WI38 (cell line): Measurements from ENCODE around the gene NXNL2.

Experiments
- H3K4me3 ChIP-seq: 2 replicates; pipeline ENCODE4 v1.5.1; 2011; ENCODE audit warnings: low read depth, mild to moderate bottlenecking, control low read depth, low read length
- CTCF ChIP-seq: IDR thresholded peaks from 2 replicates; pipeline ENCODE4 v1.5.1; 2012; ENCODE audit warnings: low read depth, mild to moderate bottlenecking, control low read depth, low read length

Gene NXNL2

GRCh38 chr9:88579050-88579715 lies 44.2 kb downstream of the NXNL2 start:
- no peak overlapping the region for H3K4me3 ChIP-seq
- no peak for TF ChIP-seq CTCF

GRCh38 chr9:88580961-88581360 lies 46.0 kb downstream of the NXNL2 start:
- no peak for TF ChIP-seq CTCF
- H3K4me3 ChIP-seq: no peak overlapping the region

- TF ChIP-seq CTCF: no peak
Observed at GRCh38 chr9:88583901-88584596, 49.1 kb downstream of the NXNL2 start.

GRCh38 chr9:88585426-88585825 lies 50.4 kb downstream of the NXNL2 start:
- TF ChIP-seq CTCF: no peak
- no peak overlapping the region for H3K4me3 ChIP-seq

More at GRCh38 chr9:88583901-88584596, 49.1 kb downstream of the NXNL2 start:
- no peak overlapping the region for H3K4me3 ChIP-seq

- no peak for TF ChIP-seq CTCF
- no peak overlapping the region for H3K4me3 ChIP-seq
Observed at GRCh38 chr9:88586452-88586851, 51.5 kb downstream of the NXNL2 start.

DNA sequence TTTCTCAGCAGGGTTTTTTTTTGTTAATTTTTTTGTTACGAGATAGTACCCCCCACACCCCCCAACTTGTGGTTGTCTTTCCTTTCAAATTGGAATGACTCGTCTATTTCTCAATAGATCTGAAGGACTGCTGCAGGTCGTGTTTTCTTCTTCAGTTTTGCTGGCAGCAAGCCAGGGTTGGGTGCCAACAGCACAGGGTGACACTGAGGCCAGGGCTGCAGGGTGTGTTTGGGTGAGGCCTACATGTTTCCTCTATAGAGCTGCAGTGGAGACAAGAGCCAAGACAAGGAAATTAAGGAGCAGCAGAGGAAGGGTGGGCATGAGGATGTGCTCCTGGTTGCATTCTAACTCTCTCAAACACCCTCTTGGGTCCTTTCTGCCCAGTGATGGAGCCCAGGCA lies 52.2 kb downstream of the NXNL2 start:
- H3K4me3 ChIP-seq: no peak overlapping the region
- TF ChIP-seq CTCF: no peak

DNA sequence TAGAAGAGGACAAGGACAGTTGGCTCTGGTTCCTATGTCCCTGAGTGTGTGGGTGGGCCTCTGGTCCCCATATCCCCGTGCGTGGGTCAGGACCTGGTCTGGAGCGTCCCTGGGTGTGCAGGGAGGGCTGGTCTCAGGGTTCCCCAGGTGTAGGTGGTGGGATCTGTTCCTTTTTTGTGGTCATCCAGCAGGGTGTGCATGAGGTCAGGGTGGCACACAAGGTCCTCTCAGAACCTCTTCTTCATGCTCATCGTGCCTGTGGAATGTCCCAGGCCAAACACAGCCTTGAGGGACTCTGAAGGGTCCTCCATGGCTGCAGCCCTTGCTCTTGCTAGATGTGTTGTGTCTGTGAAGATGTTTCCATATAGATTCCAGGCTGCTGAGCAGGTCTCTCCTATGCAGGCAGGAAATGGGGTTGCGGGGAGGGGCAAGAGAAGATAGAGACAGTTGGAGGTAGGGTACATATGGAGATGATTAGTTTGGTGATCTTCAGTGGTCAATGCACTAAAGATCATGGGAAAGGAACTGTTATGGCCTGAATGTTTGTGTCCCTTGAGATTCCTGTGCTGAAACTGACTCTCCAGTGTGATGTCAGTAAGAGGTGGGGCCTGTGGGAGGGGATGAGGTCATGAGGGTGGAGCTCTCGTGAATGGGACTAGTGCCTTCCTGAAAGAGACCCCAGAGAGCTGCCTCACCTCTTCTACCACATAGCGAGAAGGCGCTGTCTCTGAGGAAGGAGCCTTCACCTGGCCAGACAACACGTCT lies 53.1 kb downstream of the NXNL2 start:
- TF ChIP-seq CTCF: no peak
- no peak overlapping the region for H3K4me3 ChIP-seq
